PC-3 (cell line): ENCODE measurements around the gene FANCC.

ENCODE experiments used
- EZH2 ChIP-seq: fragments of 300-600 bp; sonication (generic); IDR thresholded peaks from one replicate; pipeline ENCODE4 v1.6.1; 2017; ENCODE audit warnings: antibody characterized with exemption, mild to moderate bottlenecking, low read length; ENCODE audit not compliant: unreplicated experiment
- EZH2phosphoT487 ChIP-seq: fragments of 300-600 bp; sonication (generic); IDR thresholded peaks from 2 replicates; pipeline ENCODE4 v1.6.1; 2018; ENCODE audit warnings: mild to moderate bottlenecking, antibody characterized with exemption, low read length, borderline replicate concordance
- TF ChIP-seq, protein P1 (sequence below): fragments of 300-600 bp; sonication (generic); conservative IDR thresholded peaks from 2 replicates; pipeline ENCODE4 v1.5.1; 2017; ENCODE audit warnings: antibody characterized with exemption, low read depth, mild to moderate bottlenecking, low read length

- TF ChIP-seq EZH2 = no peak
- TF ChIP-seq, protein P1, sequence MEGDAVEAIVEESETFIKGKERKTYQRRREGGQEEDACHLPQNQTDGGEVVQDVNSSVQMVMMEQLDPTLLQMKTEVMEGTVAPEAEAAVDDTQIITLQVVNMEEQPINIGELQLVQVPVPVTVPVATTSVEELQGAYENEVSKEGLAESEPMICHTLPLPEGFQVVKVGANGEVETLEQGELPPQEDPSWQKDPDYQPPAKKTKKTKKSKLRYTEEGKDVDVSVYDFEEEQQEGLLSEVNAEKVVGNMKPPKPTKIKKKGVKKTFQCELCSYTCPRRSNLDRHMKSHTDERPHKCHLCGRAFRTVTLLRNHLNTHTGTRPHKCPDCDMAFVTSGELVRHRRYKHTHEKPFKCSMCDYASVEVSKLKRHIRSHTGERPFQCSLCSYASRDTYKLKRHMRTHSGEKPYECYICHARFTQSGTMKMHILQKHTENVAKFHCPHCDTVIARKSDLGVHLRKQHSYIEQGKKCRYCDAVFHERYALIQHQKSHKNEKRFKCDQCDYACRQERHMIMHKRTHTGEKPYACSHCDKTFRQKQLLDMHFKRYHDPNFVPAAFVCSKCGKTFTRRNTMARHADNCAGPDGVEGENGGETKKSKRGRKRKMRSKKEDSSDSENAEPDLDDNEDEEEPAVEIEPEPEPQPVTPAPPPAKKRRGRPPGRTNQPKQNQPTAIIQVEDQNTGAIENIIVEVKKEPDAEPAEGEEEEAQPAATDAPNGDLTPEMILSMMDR = no peak
- TF ChIP-seq EZH2phosphoT487 = no peak
Observed at GRCh38 chr9:95101326-95101725, 216.2 kb downstream of the FANCC start.
